GM21786 (cell line): ENCODE results near the gene IQGAP2.

Source experiments
- ATAC-seq: cut with Tn5 transposase; IDR thresholded peaks from one replicate; pipeline ENCODE4 v1.9.1; 2021; ENCODE audit not compliant: unreplicated experiment

The IQGAP2 gene

GRCh38 chr5:76703707-76704106 lies 300.6 kb downstream of the IQGAP2 start:
- no peak for ATAC-seq

GRCh38 chr5:76704131-76704663 lies 301.1 kb downstream of the IQGAP2 start:
- no peak for ATAC-seq

GRCh38 chr5:76705574-76705973 lies 302.5 kb downstream of the IQGAP2 start:
- no peak for ATAC-seq

- no peak for ATAC-seq
Observed at GRCh38 chr5:76709762-76710161, 306.7 kb downstream of the IQGAP2 start.

- ATAC-seq = peak; percentile 36
Observed at GRCh38 chr5:76710991-76711390, 307.9 kb downstream of the IQGAP2 start.

- ATAC-seq = no peak
Observed at GRCh38 chr5:76714751-76715485, 311.8 kb downstream of the IQGAP2 start.

- ATAC-seq = peak; percentile 14
Observed at GRCh38 chr5:76715486-76715735, 312.3 kb downstream of the IQGAP2 start.

- ATAC-seq = peak; percentile 64
Observed at GRCh38 chr5:76715736-76716455, 312.8 kb downstream of the IQGAP2 start, which contains the start of gene F2R. Gene F2R (plus strand): TSS chr5:76716126. CDS start chr5:76716308, 182 bp downstream.

GRCh38 chr5:76716456-76717157 lies 313.5 kb downstream of the IQGAP2 start:
- ATAC-seq = no peak

GRCh38 chr5:76717222-76718083 lies 314.4 kb downstream of the IQGAP2 start:
- ATAC-seq = no peak

- no peak for ATAC-seq
Observed at GRCh38 chr5:76718381-76718832, 315.3 kb downstream of the IQGAP2 start.

GRCh38 chr5:76718880-76719279 lies 315.8 kb downstream of the IQGAP2 start:
- ATAC-seq = no peak

- ATAC-seq = peak; percentile 98
Observed at GRCh38 chr5:76720988-76721569, 318.0 kb downstream of the IQGAP2 start.

- no peak for ATAC-seq
Observed at GRCh38 chr5:76723266-76723665, 320.2 kb downstream of the IQGAP2 start.

- ATAC-seq = no peak
Observed at GRCh38 chr5:76723906-76724305, 320.8 kb downstream of the IQGAP2 start.

- ATAC-seq = no peak
Observed at GRCh38 chr5:76724871-76725270, 321.8 kb downstream of the IQGAP2 start.

- ATAC-seq = no peak
Observed at GRCh38 chr5:76728965-76729364, 325.9 kb downstream of the IQGAP2 start.

- no peak for ATAC-seq
Observed at GRCh38 chr5:76729373-76730290, 326.5 kb downstream of the IQGAP2 start.

- ATAC-seq = no peak
Observed at GRCh38 chr5:76732405-76733048, 329.4 kb downstream of the IQGAP2 start.
